HepG2 (cell line): ENCODE measurements around the gene HSD3B7. TPM values are rescaled to one million over a fixed set of nuclear protein-coding genes. Genes with fewer than 3 reads are reported as not detected.

ENCODE experiments used
- AGO2 ChIP-seq: fragments of 200-400 bp; formaldehyde crosslinking; optimal IDR thresholded peaks from 2 replicates; pipeline ENCODE3; 2017; ENCODE audit warnings: mild to moderate bottlenecking, low read depth, low read length, moderate library complexity
- ATF1 ChIP-seq: IDR thresholded peaks from 2 replicates; pipeline ENCODE4 v1.6.1; 2016; ENCODE audit warnings: mild to moderate bottlenecking, control low read depth
- EHMT2 ChIP-seq: fragments of 200-600 bp; sonication (generic); IDR thresholded peaks from 2 replicates; pipeline ENCODE4 v1.7.0; 2017; ENCODE audit warnings: antibody characterized with exemption, low read depth, low read length, borderline replicate concordance
- GMEB2 ChIP-seq: IDR thresholded peaks from 2 replicates; pipeline ENCODE4 v1.6.1; 2016; ENCODE audit warnings: missing biosample characterization, missing genetic modification reagents, low read depth
- GTF3A ChIP-seq: sonication (generic); formaldehyde crosslinking; conservative IDR thresholded peaks from 2 replicates; pipeline ENCODE4 v1.4.0; 2020; ENCODE audit warnings: mild to moderate bottlenecking, missing genetic modification reagents
- GZF1 ChIP-seq: sonication (generic); formaldehyde crosslinking; IDR thresholded peaks from 2 replicates; pipeline ENCODE4 v1.5.1; 2020; ENCODE audit warnings: mild to moderate bottlenecking, missing genetic modification reagents
- ONECUT2 ChIP-seq: sonication (generic); formaldehyde crosslinking; IDR thresholded peaks from 2 replicates; pipeline ENCODE4 v1.4.0; 2020; ENCODE audit warnings: missing genetic modification reagents
- POGK ChIP-seq: sonication (generic); formaldehyde crosslinking; conservative IDR thresholded peaks from 2 replicates; pipeline ENCODE4 v1.8.0; 2022; ENCODE audit warnings: mild to moderate bottlenecking, moderate library complexity, missing genetic modification reagents
- POLR2A ChIP-seq, 2 experiments: IDR thresholded peaks; 2 replicates each; pipeline ENCODE4 v1.6.1; 2011; ENCODE audit warnings: low read depth in 2 of 2, low read length in 2 of 2, mild to moderate bottlenecking in 1 of 2, moderate library complexity in 1 of 2; ENCODE audit not compliant: insufficient read depth in 1 of 2
- PPARG ChIP-seq: conservative IDR thresholded peaks from 2 replicates; pipeline ENCODE4 v1.6.1; 2016; ENCODE audit warnings: missing biosample characterization, missing genetic modification reagents
- SALL2 ChIP-seq: sonication (generic); formaldehyde crosslinking; IDR thresholded peaks from 2 replicates; pipeline ENCODE4 v1.8.1; 2023; ENCODE audit warnings: mild to moderate bottlenecking, missing genetic modification reagents, inconsistent platforms
- SMYD3 ChIP-seq: sonication (generic); formaldehyde crosslinking; IDR thresholded peaks from 2 replicates; pipeline ENCODE4 v1.8.1; 2023; ENCODE audit warnings: mild to moderate bottlenecking, missing genetic modification reagents
- STAG1 ChIP-seq: sonication (generic); formaldehyde crosslinking; IDR thresholded peaks from 2 replicates; pipeline ENCODE4 v1.4.0; 2020; ENCODE audit warnings: missing genetic modification reagents
- ZKSCAN5 ChIP-seq: sonication (generic); formaldehyde crosslinking; IDR thresholded peaks from 2 replicates; pipeline ENCODE4 v1.5.1; 2020; ENCODE audit warnings: mild to moderate bottlenecking, missing genetic modification reagents
- ZNF101 ChIP-seq: sonication (generic); formaldehyde crosslinking; IDR thresholded peaks from 2 replicates; pipeline ENCODE4 v1.4.0; 2020; ENCODE audit warnings: mild to moderate bottlenecking, low read depth, missing genetic modification reagents, borderline replicate concordance
- ZNF207 ChIP-seq: fragments of 450-650 bp; IDR thresholded peaks from 2 replicates; pipeline ENCODE4 v1.6.1; 2016; ENCODE audit warnings: antibody characterized with exemption, borderline replicate concordance
- ZNF232 ChIP-seq: sonication (generic); formaldehyde crosslinking; IDR thresholded peaks from 2 replicates; pipeline ENCODE4 v1.4.0; 2020; ENCODE audit warnings: missing genetic modification reagents, borderline replicate concordance
- ZNF546 ChIP-seq: sonication (generic); formaldehyde crosslinking; conservative IDR thresholded peaks from 2 replicates; pipeline ENCODE4 v1.8.1; 2023; ENCODE audit warnings: mild to moderate bottlenecking, missing genetic modification reagents
- ZNF660 ChIP-seq: sonication (generic); formaldehyde crosslinking; IDR thresholded peaks from 2 replicates; pipeline ENCODE4 v1.5.1; 2020; ENCODE audit warnings: mild to moderate bottlenecking, low read depth, missing genetic modification reagents, borderline replicate concordance
- polyA plus RNA-seq, 8 experiments: library from polyadenylated mRNA; depleted of rRNA in 3 of 8; stranded (reverse) in 7 of 8; unstranded in 1 of 8; fragments of >200 nt; fragmentation: Illumina TruSeq in 4 of 8; extraction: Trizol in 4 of 8; gene quantifications; 2 replicates each; pipeline versions ENCODE4 v1.2.1 to v1.2.3, GENCODE V29; 2011 to 2016; ENCODE audit warnings: low read depth in 4 of 8, missing spikeins in 1 of 8, mixed read lengths in 1 of 8; ENCODE audit not compliant: insufficient read depth in 1 of 8
- total RNA-seq, 5 experiments: library from RNA; depleted of rRNA; stranded (reverse); fragments of >200 nt; fragmentation: Illumina TruSeq; extraction: Trizol; gene quantifications; 2 replicates each; pipeline ENCODE4 v1.2.3, GENCODE V29; 2016; ENCODE audit warnings: low read depth in 1 of 5
- TF ChIP-seq, protein P1 (sequence below): sonication (generic); formaldehyde crosslinking; IDR thresholded peaks from 2 replicates; pipeline ENCODE4 v1.5.0; 2020; ENCODE audit warnings: mild to moderate bottlenecking, missing genetic modification reagents, borderline replicate concordance
- TF ChIP-seq, protein P2 (sequence below): sonication (generic); formaldehyde crosslinking; IDR thresholded peaks from 2 replicates; pipeline ENCODE4 v1.5.0; 2020; ENCODE audit warnings: missing genetic modification reagents

The HSD3B7 gene
- total and polyA plus RNA-seq, 2 of the 13 experiments (the other 11 are each of a cell fraction or from before 2014, with no cell fraction given), result 32.9 to 69.7 TPM

- TF ChIP-seq ATF1 (no peak), POGK (no peak; the same call in 1 of the 2 replicates), SALL2 (CRISPR knock-in tag) (no peak), ZNF660 (CRISPR knock-in tag) (no peak), EHMT2 (no peak), ZNF232 (CRISPR knock-in tag) (peak; percentile 11), GZF1 (CRISPR knock-in tag) (no peak), ZNF101 (no peak), ZKSCAN5 (no peak), GTF3A (CRISPR knock-in tag) (no peak), ZNF546 (no peak), GMEB2 (no peak), SMYD3 (CRISPR knock-in tag) (no peak), POLR2A (IDR thresholded peaks at IDR 0.05; ENCODE audit: insufficient read depth in 1 of 2, low read depth in 2 of 2, low read length in 2 of 2) (peak in 1 of 2 experiments; percentile 31; a peak in 2 of 4 replicates), ZNF207 (no peak), PPARG (CRISPR knock-in tag) (0 out of 2 replicates have a peak, but pooled peaks have one; percentile 40), ONECUT2 (CRISPR knock-in tag) (no peak), AGO2 (peak; percentile 15), STAG1 (CRISPR knock-in tag) (no peak)
- TF ChIP-seq, protein P1, sequence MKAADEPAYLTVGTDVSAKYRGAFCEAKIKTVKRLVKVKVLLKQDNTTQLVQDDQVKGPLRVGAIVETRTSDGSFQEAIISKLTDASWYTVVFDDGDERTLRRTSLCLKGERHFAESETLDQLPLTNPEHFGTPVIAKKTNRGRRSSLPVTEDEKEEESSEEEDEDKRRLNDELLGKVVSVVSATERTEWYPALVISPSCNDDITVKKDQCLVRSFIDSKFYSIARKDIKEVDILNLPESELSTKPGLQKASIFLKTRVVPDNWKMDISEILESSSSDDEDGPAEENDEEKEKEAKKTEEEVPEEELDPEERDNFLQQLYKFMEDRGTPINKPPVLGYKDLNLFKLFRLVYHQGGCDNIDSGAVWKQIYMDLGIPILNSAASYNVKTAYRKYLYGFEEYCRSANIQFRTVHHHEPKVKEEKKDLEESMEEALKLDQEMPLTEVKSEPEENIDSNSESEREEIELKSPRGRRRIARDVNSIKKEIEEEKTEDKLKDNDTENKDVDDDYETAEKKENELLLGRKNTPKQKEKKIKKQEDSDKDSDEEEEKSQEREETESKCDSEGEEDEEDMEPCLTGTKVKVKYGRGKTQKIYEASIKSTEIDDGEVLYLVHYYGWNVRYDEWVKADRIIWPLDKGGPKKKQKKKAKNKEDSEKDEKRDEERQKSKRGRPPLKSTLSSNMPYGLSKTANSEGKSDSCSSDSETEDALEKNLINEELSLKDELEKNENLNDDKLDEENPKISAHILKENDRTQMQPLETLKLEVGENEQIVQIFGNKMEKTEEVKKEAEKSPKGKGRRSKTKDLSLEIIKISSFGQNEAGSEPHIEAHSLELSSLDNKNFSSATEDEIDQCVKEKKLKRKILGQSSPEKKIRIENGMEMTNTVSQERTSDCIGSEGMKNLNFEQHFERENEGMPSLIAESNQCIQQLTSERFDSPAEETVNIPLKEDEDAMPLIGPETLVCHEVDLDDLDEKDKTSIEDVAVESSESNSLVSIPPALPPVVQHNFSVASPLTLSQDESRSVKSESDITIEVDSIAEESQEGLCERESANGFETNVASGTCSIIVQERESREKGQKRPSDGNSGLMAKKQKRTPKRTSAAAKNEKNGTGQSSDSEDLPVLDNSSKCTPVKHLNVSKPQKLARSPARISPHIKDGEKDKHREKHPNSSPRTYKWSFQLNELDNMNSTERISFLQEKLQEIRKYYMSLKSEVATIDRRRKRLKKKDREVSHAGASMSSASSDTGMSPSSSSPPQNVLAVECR (CRISPR knock-in tag), result 0 out of 2 replicates have a peak, but pooled peaks have one; percentile 24
- TF ChIP-seq, protein P2, sequence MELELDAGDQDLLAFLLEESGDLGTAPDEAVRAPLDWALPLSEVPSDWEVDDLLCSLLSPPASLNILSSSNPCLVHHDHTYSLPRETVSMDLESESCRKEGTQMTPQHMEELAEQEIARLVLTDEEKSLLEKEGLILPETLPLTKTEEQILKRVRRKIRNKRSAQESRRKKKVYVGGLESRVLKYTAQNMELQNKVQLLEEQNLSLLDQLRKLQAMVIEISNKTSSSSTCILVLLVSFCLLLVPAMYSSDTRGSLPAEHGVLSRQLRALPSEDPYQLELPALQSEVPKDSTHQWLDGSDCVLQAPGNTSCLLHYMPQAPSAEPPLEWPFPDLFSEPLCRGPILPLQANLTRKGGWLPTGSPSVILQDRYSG (CRISPR knock-in tag), result no peak
Observed at GRCh38 chr16:30997725-30998711, 13.0 kb downstream of the HSD3B7 start (continued).
